SIG-M5 treated with dmso at 0.1 percent for 504 hours (cell line): ENCODE results near the gene ESPN.
"Not testable (repeated sequence)": the region's sequence is repeated elsewhere in the genome, so short reads cannot be mapped to it uniquely, and the experiment has no call there.

Experiments used
- DNase-seq: peaks from one replicate; lab custom pipeline; 2025; ENCODE audit not compliant: unreplicated experiment; lab: John Stamatoyannopoulos, UW

The ESPN gene, protein sequence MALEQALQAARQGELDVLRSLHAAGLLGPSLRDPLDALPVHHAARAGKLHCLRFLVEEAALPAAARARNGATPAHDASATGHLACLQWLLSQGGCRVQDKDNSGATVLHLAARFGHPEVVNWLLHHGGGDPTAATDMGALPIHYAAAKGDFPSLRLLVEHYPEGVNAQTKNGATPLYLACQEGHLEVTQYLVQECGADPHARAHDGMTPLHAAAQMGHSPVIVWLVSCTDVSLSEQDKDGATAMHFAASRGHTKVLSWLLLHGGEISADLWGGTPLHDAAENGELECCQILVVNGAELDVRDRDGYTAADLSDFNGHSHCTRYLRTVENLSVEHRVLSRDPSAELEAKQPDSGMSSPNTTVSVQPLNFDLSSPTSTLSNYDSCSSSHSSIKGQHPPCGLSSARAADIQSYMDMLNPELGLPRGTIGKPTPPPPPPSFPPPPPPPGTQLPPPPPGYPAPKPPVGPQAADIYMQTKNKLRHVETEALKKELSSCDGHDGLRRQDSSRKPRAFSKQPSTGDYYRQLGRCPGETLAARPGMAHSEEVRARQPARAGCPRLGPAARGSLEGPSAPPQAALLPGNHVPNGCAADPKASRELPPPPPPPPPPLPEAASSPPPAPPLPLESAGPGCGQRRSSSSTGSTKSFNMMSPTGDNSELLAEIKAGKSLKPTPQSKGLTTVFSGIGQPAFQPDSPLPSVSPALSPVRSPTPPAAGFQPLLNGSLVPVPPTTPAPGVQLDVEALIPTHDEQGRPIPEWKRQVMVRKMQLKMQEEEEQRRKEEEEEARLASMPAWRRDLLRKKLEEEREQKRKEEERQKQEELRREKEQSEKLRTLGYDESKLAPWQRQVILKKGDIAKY

DNA sequence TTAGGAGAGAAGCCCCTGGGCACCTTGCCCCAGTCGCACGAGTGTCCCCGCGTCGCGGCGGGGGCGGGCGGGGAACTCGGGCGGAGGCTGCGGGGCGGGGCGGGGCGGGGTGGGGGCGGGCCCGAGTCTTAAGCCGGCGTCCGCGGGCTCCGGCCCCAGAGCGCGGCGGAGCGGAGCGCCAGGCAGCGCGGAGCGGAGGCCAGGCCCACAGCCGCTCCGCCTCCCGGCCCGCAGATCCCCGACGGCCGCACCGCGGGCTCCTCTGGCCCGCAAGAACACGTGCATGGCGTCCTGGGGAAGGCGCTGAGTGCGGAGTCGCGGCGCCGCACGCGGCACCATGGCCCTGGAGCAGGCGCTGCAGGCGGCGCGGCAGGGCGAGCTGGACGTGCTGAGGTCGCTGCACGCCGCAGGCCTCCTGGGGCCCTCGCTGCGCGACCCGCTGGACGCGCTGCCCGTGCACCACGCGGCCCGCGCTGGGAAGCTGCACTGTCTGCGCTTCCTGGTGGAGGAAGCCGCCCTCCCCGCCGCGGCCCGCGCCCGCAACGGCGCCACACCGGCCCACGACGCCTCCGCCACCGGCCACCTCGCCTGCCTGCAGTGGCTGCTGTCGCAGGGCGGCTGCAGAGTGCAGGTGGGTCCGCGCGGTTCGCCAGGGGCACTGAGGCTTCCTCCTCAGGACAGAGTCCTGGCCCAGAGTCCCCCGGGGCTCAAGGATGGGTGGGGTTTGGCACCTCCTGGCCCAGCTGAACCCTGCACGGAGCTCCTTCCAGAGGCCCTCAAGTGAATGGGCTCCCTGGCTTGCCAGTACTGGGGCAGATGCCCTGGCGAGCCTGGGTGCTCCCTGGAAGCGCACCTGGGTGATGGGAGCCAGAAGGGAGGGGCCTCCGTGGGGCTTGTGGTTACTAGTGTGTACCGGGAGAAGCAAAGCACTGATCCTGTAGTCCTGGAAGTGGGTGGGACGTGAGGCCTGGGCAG is at the start of gene ESPN:
TSS of gene ESPN (plus strand) at position 158 of the 975 bp plus-strand sequence. CDS start at position 338, 180 bp downstream.
- no peak for DNase-seq

DNA sequence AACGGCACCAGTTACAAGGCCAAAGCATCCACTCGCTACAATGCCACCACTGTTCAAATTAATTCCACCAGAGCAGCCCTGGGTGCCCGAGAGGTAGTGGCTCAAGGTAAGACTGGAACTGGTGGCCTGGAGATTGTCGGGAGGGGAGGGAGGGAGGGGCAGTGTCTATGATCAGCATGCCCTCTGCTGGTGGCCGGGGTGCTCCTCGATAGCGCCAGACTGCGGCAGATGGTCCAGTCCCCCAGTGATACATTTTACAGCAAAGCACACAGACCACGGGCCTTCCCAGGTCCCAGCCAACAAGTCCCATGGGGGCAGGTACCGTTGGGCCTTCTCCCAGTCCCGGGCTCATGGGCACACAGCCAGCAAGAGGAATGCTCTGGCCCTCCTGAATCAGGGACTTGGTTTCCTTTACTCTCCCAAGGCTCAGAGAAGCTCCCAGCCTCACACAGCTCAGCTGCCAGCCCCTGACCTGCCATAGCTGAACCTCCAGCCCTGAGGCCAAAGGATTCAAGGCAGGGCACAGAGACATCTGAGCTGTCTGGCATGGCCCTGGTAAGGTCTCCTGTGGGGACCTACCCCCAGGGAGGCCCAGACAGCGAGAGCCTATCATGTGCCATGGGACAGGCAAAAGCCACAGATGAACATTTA is 46.4 kb upstream of the ESPN start:
- DNase-seq: no peak

DNA sequence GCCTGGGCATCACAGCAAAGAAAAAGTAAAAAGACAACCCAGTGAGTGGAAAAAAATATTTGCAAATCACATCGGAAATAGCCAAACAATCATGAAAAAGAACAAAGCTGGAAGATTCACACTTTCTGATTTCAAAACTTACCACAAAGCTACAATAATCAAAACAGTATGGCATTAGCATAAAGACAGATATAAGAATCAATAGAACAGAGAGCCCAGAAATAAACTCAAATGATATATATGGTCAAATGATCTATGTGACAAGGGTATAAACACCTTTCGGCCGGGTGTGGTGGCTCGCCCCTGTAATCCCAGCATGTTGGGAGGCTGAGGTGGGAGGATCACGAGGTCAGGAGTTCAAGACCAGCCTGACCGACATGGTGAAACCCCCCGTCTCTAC is 44.5 kb upstream of the ESPN start:
- no peak for DNase-seq

DNA sequence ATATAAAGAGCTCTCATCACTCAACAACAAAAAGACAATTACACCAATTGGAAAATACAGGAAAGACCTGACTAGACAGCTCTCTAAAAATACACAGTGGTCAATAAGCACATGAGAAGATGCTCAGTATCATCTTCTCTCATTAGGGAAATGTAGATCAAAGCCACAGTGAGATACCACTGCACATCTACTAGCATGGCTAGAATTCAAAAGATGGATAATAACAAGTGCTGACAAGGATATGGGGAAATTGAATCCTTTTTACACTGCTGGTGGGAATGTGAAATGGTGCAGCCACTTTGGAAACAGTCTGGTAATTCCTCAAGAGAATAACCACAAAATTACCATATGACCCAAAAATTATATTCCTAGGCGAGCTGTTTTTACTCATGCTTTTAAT is 40.4 kb upstream of the ESPN start:
- no peak for DNase-seq

DNA sequence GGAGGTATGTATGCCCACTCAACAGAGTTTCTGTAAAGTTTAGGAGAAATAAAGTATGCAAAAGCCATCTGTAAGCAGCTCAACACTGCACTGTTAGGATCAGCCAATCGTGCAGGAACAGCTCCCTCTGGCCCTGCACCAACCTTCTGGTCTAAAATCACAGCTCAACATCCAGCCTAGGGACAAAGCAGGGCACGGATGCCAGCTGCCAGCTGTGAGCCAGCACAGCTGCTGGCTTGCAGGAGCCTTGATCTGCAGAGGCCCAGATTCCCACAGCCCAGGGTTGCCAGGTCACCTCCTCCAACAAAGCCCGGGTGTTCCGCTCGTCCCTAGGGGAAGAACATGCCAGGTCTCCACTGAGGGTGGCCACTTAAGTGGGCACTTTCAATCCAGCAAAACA is 39.6 kb upstream of the ESPN start:
- no peak for DNase-seq

DNA sequence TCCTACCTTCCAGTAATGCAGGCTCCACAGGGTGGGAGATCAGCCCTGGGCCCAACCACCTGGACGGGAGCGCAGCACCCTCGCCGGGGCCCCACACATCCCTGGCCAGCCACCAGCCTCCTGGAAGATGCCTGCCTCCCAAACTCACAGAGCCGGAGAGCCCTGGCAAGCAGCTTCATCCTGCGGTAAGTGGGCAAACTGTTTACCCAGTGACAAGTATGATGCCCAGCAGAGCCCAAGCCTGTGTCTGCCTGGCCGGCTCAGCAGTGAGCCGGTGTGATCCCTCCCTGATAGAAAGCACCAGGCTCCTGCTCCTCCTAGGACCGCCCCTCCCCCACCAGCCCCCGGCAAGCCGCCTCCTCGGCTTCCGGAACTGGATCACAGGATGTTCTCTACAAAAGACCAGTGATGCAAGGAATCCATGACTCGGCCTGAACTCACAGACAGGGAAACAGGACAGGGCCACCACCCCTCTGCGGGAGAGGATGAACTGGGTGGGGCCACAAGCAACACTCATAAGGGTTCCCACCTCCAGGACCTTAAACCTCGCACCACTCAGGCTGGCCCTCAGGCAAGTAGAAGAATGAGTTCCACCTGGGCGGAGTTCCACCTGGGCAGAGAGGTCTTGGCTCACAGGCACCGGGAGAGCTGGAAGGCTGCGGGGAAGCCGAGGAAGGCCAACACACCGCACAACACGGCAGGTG is 38.9 kb upstream of the ESPN start:
- no peak for DNase-seq

DNA sequence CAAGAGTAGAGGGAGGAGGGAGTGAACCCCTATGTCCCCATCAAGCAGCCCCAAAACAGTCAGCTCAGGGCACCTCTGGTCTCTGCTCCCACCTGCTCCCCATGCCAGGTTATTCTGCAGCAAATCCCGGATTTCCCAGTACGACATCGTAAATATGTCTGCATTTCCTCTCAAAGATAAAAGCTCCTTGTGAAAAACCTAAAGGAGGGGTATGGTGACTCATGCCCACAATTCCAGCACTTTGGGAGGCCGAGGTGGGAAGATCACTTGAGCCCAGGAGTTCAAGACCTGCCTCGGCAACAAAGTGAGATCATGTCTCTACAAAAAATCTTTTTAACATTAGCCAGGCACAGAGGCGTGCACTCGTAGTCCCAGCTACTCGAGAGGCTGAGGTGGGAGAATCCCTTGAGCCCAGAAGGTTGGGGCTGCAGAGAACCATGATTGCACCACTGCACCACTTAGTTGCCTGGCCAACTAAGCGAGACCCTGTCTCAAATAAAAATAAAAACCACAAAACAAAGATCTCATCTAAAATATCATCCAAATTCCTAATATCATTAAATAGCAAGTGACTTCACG is 38.1 kb upstream of the ESPN start:
- no peak for DNase-seq

DNA sequence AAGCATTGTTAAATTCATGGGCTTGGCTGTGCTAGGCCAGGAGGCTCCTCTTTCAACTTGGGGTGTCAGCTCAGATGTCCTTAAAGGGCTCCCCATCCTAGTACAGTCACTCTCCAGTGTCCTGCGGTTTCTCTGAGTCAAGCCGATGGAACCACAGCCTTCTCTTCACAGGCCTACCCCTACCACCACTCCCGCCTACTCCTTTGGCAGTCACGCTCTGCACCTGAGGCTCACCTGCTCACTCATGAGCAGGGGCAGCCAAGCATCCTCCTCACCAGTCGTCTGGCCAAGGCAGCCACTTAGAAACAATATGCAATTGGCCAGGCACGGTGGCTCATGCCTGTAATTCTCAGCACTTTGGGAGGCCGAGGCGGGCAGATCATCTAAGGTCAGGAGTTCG is 34.6 kb upstream of the ESPN start:
- no peak for DNase-seq

DNA sequence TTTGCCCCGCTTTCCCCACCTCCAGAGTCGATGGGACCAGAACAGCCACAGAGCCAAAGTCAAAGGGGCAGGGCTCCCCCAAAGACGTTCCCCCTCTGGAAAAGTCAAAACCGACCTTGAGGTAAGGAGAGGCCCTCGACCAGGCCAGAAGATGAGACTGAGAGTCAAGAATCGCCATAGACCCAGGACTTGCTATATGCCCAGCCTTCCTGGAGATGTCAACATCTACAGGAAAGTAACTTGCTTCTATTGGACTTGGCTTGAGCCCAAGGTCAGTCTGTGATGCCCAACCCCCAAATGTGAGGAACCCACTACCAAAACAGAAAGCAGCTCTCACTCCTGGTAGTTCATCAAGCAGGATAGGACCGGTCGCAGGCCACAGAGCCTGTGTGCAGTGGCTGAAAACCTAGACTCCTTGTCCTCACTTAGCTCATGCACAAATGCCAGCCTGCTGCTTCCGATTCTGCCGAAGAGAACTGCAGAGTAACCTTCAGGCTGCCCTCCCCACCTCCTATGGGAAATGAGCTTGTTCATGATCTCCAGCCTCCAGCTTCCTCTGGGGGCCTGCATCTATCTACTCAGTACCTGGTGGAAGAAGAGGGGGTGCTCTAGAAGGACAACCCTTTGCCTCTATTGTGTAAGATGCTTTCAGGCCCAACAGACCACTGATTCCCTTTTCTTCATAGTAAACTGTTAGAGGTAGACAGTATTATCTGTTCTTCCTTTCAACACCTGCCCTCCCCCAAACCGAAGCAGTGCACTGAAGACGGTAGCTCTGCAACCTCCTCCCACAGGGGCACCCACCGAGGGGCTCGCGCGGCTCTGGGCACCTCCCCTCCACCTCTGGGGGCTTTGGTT is 32.4 kb upstream of the ESPN start:
- DNase-seq: peak; percentile 58

DNA sequence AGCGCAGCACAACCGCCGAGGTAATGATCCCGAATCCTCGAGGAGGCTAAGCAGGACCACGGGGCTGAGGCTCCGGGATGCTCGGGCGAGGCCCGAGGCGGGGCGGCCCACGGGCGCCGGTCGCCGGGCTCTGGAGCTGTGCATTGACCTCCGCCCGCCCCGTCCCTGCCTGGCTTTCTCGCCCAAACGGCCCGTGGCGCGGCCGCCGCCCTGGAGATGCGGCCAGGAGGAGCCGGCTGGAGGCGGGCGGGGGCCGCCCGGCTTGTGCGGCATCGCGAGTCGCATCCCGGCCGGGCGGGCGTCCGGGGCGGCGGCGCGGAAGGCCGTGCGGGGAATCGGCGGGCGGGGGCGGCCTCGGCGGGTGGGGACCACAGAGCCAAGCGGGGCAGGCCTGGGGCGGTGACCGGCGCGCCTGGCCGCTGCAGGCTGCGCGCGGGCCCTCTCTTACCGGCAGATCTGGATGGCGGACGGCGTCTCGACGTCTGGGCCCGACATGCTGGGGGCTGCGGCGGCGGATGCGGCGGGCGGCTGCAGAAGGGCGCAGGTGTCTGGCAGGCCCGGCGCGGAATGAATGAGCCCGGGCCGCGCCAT is 31.7 kb upstream of the ESPN start:
- no peak for DNase-seq

DNA sequence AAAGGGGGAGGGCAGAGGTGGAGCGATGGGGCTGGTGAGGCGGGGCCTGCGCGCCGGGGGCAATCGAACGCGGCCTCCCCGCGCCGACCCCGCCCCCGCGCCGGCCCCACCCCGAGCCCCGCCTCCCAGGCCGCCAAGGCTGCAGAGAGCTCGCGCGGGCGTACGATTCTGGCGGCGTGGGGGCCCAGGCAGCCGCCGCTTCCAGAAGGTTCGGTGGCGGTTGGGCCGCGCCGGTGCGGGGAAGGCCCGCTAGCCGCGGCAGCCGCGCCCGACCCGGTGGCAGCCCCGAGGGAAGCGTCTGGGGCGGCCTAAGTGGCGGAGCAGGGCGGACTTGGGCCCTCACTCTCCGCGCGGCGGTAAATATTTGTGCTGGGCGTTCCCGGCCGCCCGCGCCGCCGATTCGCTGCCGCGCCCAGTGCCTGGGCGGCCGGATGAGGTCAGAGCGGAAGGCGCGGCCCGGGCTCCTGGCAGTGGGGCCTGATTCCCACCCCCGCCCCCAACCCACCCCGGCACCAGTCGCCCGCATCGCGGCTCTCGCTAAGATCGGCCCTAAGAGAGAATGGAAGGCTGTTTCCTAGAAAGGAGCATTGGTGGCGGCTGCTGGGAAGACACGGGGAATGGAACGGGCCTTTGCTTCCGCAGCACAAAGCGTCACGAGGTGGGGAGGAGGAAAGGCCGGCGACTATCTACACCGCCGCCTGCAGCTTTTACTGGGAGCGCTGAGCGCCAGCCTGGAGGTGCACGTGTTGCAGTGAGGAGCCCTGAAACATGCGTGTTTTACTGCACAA is 31.0 kb upstream of the ESPN start, which contains the start of gene ACOT7:
TSS of gene ACOT7 (minus strand) at position 368 of the 788 bp plus-strand sequence. CDS start 368 bp downstream, outside the sequence.
- DNase-seq: peak; percentile 90

DNA sequence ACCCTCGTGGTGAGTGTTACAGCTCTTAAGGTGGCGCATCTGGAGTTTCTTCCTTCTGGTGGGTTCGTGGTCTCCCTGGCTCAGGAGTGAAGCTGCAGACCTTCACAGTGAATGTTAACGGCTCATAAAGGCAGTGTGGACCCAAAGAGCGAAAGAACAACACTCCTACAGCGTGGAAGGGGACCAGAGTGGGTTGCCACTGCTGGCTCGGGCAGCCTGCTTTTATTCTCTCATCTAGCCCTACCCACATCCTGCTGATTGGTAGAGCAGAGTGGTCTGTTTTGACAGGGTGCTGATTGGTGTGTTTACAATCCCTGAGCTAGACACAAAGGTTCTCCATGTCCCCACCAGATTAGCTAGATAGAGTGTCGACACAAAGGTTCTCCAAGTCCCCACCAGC is 29.4 kb upstream of the ESPN start:
- DNase-seq: not testable (repeated sequence)

DNA sequence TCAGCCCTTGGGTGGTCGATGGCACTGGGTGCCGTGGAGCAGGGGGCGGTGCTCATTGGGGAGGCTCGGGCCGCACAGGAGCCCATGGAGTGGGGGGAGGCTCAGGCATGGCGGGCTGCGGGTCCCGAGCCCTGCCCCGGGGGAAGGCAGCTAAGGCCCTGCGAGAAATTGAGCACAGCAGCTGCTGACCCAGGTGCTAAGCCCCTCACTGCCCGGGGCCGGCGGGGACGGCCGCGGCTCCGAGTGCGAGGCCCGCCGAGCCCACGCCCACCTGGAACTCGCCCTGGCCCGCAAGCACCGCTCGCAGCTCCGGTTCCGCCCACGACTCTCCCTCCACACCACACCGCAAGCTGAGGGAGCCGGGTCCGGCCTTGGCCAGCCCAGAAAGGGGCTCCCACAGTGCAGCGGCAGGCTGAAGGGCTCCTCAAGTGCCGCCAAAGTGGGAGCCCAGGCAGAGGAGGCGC is 28.8 kb upstream of the ESPN start:
- DNase-seq: not testable (repeated sequence)

DNA sequence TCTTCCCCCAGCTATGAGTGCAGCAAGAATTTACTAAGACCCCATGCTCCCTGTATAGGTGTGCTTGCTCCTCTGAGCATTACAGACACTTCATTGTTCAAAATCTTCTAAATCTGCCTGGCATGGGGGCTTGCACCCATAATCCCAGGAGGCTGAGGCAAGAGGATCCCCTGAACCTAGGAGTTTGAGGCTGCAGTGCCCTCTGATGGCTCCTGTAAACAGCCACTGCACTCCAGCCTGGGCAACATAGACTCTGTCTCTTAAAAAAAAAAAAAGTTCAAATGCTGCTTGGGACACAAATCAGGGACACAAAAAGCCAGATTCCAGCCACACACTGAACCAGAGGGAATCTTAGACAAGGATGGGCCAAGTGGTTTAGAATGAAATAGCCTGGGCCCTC is 27.6 kb upstream of the ESPN start:
- DNase-seq: no peak

DNA sequence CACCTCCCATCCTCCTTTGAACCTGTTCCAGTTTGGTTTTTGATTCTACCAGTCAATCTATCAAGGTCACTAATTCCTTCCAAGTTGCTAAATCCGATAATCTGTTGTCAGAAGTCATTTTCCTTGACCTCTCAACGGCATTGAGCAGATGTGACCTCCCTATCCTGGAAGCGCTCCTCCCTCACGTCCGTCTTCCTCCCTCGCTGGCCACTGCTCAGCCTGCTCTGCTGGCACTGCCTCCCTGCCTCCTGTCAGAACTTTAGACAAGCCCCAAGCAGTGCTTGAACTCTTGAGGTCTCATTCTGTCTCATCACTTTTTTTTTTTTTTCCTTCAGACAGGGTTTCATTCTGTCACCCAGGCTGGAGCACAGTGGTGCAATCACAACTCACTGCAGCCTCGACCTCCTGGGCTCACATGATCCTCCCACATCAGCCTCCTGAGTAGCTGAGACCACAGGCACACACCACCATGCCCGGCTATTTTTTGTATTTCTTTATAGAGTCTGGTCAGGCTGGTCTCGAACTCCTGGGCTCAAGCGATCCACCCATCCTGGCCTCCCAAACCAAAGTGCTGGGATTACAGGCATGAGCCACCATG is 26.6 kb upstream of the ESPN start:
- no peak for DNase-seq

DNA sequence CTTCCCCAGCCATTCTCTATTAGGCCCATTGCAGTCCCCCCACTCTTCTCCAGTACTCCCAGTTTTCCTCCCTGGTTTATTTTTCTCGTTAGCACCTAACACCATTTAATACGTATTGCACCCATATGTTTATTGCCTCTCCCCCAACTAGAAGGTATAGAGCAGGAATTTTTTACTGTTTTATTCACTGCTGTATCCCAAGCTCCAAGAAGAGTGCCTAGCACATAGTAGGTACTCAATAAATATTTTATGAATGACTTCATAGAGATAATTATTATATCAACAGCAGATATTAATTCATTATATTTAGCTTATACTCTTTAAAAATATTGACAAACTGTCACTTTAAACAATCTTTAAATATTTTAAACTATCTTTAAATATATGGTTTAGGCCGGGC is 25.3 kb upstream of the ESPN start:
- DNase-seq: no peak

DNA sequence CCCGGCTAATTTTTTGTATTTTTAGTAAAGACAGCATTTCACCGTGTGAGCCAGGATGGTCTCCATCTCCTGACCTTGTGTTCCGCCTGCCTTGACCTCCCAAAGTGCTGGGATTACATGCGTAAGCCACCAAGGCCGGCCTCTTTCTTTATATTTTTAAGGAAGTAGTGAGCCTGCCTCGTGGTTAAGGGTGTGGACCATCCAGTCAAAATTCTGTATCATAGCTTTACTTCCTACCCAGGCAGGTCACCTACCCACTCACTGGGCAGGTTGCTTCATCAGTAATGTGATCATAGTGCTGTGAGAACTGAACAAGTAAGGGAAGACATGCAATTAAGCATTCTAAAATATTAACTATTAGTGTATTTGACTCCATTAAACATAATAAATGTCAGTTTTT is 22.9 kb upstream of the ESPN start:
- DNase-seq: peak; percentile 78
